Measurements from ENCODE around the gene PHLDB3.
"Not testable (repeated sequence)": the region's sequence is repeated elsewhere in the genome, so short reads cannot be mapped to it uniquely, and the experiment has no call there.

Gene PHLDB3

GRCh38 chr19:43534816-43535761 lies 30.5 kb upstream of the PHLDB3 start:
- peaks cover 34% of the 10 kb centered on the region for H3K36me3 Mint-ChIP-seq
- no peak for ATAC-seq
- H3K27me3 Mint-ChIP-seq, result no peaks in the 10 kb centered on the region
- peaks cover 10% of the 10 kb centered on the region for H3K9me3 Mint-ChIP-seq
- peak overlapping the region; percentile 31 for H3K27ac Mint-ChIP-seq
- H3K4me1 Mint-ChIP-seq, result peaks cover 26% of the 10 kb centered on the region
- peak overlapping the region; percentile 21 for H3K4me3 Mint-ChIP-seq

- Mint-ChIP-seq H3K27ac (peak overlapping the region; percentile 90), H3K9me3 (peaks cover 10% of the 10 kb centered on the region), H3K4me3 (peak overlapping the region; percentile 96), H3K36me3 (peaks cover 27% of the 10 kb centered on the region), H3K4me1 (peaks cover 26% of the 10 kb centered on the region), H3K27me3 (no peaks in the 10 kb centered on the region)
- ATAC-seq, result no peak
These were observed 29.8 kb upstream of the PHLDB3 start for GRCh38 chr19:43534305-43534815.

GRCh38 chr19:43533546-43534304 lies 29.2 kb upstream of the PHLDB3 start:
- H3K4me1 Mint-ChIP-seq, result peaks cover 26% of the 10 kb centered on the region
- H3K4me3 Mint-ChIP-seq, result peak overlapping the region; percentile 96
- H3K36me3 Mint-ChIP-seq, result peaks cover 21% of the 10 kb centered on the region
- peak overlapping the region; percentile 90 for H3K27ac Mint-ChIP-seq
- ATAC-seq, result peak; percentile 75
- H3K9me3 Mint-ChIP-seq, result peaks cover 5% of the 10 kb centered on the region
- H3K27me3 Mint-ChIP-seq, result no peaks in the 10 kb centered on the region

- Mint-ChIP-seq H3K27me3 (no peaks in the 10 kb centered on the region), H3K36me3 (peaks cover 14% of the 10 kb centered on the region), H3K27ac (peak within 1 kb of the TSS; percentile 90), H3K9me3 (no peaks in the 10 kb centered on the region), H3K4me3 (peak within 1 kb of the TSS; percentile 96), H3K4me1 (peaks cover 26% of the 10 kb centered on the region)
- peak; percentile 86 for ATAC-seq
These were observed 28.5 kb upstream of the PHLDB3 start, which contains the start of gene ZNF575 for GRCh38 chr19:43532962-43533545. TSS of gene ZNF575 (plus strand) at chr19:43533188. CDS start at chr19:43534423, 1,235 bp downstream.

GRCh38 chr19:43532571-43532961 lies 28.0 kb upstream of the PHLDB3 start:
- ATAC-seq, result peak; percentile 31
- H3K27me3 Mint-ChIP-seq, result no peaks in the 10 kb centered on the region
- H3K9me3 Mint-ChIP-seq, result no peaks in the 10 kb centered on the region
- H3K36me3 Mint-ChIP-seq, result peaks cover 11% of the 10 kb centered on the region
- H3K27ac Mint-ChIP-seq, result peak overlapping the region; percentile 90
- peaks cover 30% of the 10 kb centered on the region for H3K4me1 Mint-ChIP-seq
- H3K4me3 Mint-ChIP-seq, result peak overlapping the region; percentile 96

GRCh38 chr19:43527860-43528622 lies 23.5 kb upstream of the PHLDB3 start:
- Mint-ChIP-seq H3K27me3 (no peaks in the 10 kb centered on the region), H3K4me3 (no peak overlapping the region), H3K9me3 (no peaks in the 10 kb centered on the region), H3K36me3 (no peaks in the 10 kb centered on the region), H3K27ac (peak overlapping the region; percentile 93), H3K4me1 (peaks cover 45% of the 10 kb centered on the region)
- no peak for ATAC-seq

DNA sequence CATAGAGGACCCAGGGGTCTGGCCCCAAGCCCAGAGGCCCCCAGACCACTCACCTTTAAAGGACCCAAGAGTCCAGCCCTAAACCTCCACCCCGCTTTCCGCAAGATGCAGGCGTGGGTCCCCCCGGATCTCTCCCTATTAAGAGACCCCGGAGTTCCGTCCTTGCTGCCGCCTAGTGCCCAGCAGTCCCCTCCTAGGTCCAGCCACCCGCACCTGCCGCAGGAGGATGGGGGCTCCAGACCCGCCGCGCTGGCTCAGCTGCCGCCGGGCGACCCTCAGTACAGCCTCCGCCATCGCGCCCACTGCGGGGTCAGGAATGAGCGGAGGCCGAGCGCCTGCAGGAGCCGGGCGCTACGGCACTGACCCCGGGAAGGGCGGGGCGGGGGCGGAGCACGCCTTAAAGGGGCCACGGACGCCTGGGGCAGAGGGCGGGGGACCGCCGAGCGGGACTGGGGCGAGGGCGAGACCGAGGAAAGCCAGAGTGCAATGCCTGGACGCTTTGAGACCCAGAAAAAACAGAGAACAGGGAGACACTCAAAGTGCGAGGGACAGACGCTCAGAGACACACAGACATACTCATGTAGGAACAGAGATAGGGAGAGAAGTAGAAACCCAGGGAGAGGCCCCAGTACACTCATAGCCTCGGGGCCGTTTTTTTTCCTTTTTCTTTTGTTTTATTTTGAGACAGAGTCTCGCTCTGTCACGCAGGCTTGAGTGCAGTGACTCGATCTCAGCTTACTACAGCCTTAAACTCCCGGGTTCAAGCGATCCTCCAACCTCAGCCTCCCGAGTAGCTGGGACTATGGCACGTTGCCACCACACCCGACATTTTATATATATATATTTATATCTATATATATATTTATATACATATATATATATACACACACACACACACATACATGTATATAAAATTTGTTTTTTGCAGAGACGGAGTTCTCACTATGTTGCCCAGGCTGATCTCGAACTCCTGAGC lies 22.6 kb upstream of the PHLDB3 start, which contains the start of gene ETHE1:
TSS of gene ETHE1 (minus strand) at position 318 of the 976 bp plus-strand sequence. CDS start at position 294, 24 bp downstream.
- Mint-ChIP-seq H3K27ac (peak within 1 kb of the TSS; percentile 93), H3K36me3 (no peaks in the 10 kb centered on the region), H3K27me3 (no peaks in the 10 kb centered on the region), H3K4me1 (peaks cover 38% of the 10 kb centered on the region), H3K4me3 (peak within 1 kb of the TSS; percentile 95), H3K9me3 (no peaks in the 10 kb centered on the region)
- ATAC-seq, result peak; percentile 93

- Mint-ChIP-seq H3K4me3 (peak overlapping the region; percentile 95), H3K27me3 (no peaks in the 10 kb centered on the region), H3K36me3 (no peaks in the 10 kb centered on the region), H3K4me1 (peaks cover 37% of the 10 kb centered on the region), H3K27ac (peak overlapping the region; percentile 93), H3K9me3 (no peaks in the 10 kb centered on the region)
- no peak for ATAC-seq
These were observed 21.6 kb upstream of the PHLDB3 start for GRCh38 chr19:43525836-43526771.

DNA sequence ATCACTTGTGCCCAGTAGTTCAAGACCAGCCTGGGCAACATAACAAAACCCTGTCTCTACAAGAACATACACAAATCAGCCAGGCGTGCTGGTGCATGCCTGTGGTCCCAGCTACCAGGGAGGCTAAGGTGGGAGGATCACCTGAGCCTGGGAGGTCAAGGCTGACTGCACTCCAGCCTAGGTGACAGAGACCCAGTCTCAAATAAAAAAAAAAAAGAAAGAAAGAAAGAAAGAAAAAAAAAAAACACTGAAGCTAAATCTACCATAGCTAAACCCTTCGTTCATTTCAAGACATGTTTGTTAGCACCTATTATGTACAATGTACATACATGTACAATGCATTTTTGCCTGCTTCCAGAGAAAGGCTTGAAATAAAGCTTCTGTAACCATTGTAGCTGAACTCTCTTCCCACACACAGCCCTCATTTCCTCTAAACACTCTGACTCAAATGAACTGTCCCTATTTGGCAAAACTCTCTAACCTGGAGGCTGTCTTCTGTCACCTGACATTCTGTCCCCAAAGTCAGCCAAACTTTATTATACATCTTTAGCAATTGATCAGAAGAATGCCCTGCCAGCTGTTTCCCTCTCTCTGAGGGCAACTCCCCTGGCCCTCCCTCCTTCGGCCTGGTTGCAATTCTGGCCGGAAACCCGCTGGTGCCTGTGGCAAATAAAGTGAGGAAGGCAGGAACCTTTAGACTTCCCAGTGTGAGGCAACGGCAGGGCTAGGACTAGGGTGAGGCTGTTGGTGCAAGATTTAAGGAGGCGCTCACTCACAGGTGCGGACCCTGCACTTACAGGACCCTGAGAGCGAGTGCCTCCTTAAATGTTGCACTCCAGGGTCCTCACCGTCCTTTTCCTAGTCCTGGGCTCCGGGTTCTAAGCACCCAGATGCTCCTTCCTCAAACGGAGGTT lies 20.6 kb upstream of the PHLDB3 start:
- Mint-ChIP-seq H3K4me1 (peaks cover 37% of the 10 kb centered on the region), H3K9me3 (no peaks in the 10 kb centered on the region), H3K27me3 (no peaks in the 10 kb centered on the region), H3K36me3 (no peaks in the 10 kb centered on the region), H3K4me3 (peak overlapping the region; percentile 95), H3K27ac (peak overlapping the region; percentile 93)
- peak; percentile 83 for ATAC-seq

DNA sequence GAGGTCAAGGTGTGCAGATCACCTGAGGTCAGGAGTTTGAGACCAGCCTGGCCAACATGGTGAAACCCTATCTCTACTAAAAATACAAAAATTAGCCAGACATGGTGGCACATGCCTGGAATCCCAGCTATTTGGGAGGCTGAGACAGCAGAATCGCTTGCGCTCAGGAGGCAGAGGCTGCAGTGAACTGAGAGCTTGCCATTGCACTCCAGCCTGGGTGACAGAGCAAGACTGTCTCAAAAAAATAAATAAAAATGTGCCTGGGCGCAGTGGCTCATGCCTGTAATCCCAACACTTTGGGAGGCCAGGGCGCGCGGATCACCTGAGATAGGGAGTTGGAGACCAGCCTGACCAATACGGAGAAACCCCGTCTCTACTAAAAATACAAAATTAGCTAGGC lies 19.1 kb upstream of the PHLDB3 start:
- H3K27me3 Mint-ChIP-seq, H3K4me3 Mint-ChIP-seq, H3K36me3 Mint-ChIP-seq, H3K9me3 Mint-ChIP-seq, H3K27ac Mint-ChIP-seq, ATAC-seq: not testable (repeated sequence)
- H3K4me1 Mint-ChIP-seq, result peaks cover 44% of the 10 kb centered on the region

- Mint-ChIP-seq H3K4me3 (no peak overlapping the region), H3K36me3 (no peaks in the 10 kb centered on the region), H3K27ac (no peak overlapping the region), H3K4me1 (peaks cover 49% of the 10 kb centered on the region), H3K27me3 (no peaks in the 10 kb centered on the region), H3K9me3 (no peaks in the 10 kb centered on the region)
- no peak for ATAC-seq
These were observed 18.4 kb upstream of the PHLDB3 start for GRCh38 chr19:43522929-43523328.

Data from stimulated activated memory B cell treated with anti-CD40 and anti-IgM and Interleukin-4, amounts not matched to agents 10 μg/mL and 1 μg/mL and 100 μg/mL, for 72 hours (primary cell).